ENCODE results near the gene PRKCZ. TPM values are rescaled to one million over a fixed set of nuclear protein-coding genes. Genes with fewer than 3 reads are reported as not detected.

PRKCZ gene
- total RNA-seq, 1 experiment from 2014 or later: 1.9 TPM

DNA sequence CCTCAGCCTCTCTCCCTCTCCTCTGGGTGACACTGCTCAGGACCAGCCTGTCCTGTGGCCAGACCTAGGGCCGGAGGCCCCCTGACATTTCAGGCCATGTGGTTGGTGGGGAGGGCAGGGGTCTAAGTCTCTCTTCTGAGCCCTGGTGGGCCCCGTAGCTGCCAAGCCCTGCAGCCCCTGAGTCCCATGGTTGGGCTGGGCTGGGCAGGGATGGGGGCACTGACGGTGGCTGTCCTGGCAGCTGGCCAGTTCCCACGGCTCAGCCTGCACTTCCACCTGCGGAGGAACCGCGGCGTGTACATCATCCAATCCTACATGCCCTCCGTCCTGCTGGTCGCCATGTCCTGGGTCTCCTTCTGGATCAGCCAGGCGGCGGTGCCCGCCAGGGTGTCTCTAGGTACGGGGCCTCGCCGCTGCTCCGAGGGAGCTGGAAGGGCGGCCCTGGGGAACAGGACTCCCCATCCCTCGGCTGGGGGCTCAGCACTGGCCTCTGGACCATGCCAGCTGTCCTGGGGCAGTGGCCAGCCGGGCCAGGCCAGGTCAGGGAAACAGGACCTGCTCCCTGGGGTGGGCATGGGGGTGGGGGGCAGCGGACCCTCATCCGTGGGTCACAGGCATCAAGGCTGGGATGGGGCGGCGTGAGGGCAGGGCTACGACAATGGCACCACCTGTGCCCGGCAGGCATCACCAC is 21.2 kb upstream of the PRKCZ start:
- H3K27me3 ChIP-seq (replicated peaks; ENCODE audit: insufficient read depth, low read depth, low read length, poor library complexity): no peaks in the 10 kb centered on the region
- TF ChIP-seq, protein P1, sequence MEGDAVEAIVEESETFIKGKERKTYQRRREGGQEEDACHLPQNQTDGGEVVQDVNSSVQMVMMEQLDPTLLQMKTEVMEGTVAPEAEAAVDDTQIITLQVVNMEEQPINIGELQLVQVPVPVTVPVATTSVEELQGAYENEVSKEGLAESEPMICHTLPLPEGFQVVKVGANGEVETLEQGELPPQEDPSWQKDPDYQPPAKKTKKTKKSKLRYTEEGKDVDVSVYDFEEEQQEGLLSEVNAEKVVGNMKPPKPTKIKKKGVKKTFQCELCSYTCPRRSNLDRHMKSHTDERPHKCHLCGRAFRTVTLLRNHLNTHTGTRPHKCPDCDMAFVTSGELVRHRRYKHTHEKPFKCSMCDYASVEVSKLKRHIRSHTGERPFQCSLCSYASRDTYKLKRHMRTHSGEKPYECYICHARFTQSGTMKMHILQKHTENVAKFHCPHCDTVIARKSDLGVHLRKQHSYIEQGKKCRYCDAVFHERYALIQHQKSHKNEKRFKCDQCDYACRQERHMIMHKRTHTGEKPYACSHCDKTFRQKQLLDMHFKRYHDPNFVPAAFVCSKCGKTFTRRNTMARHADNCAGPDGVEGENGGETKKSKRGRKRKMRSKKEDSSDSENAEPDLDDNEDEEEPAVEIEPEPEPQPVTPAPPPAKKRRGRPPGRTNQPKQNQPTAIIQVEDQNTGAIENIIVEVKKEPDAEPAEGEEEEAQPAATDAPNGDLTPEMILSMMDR (conservative IDR thresholded peaks at IDR 0.05; ENCODE audit: low read depth, low read length): no peak
- TF ChIP-seq EZH2 (IDR thresholded peaks at IDR 0.05; ENCODE audit: borderline replicate concordance, low read depth, low read length, poor library complexity, severe bottlenecking): no peak
- intact Hi-C loops (cut with micrococcal nuclease; ENCODE audit: unreplicated experiment): no loop called here
- no peaks in the 10 kb centered on the region for H3K9me3 ChIP-seq (ENCODE audit: low read depth, low read length, poor library complexity, severe bottlenecking)
- no TSS peak for BruUV-seq (replicated peaks)
- H3K4me1 ChIP-seq (ENCODE audit: insufficient read depth, low read length, poor library complexity, severe bottlenecking): no peaks in the 10 kb centered on the region
- CTCF ChIA-PET: no interaction called here
- H3K36me3 ChIP-seq (ENCODE audit: insufficient read depth, low read length, poor library complexity, severe bottlenecking): no peaks in the 10 kb centered on the region
- POLR2A ChIA-PET (ENCODE audit: low non-redundant PET): no interaction called here
- no peak for DNase-seq (ENCODE audit: low spot score)
- no peak overlapping the region for H3K4me3 ChIP-seq (ENCODE audit: low read depth, low read length, poor library complexity, severe bottlenecking)
- no peak overlapping the region for H3K27ac ChIP-seq (ENCODE audit: low read depth, low read length, poor library complexity, severe bottlenecking)

- H3K36me3 ChIP-seq (ENCODE audit: insufficient read depth, low read length, poor library complexity, severe bottlenecking): no peaks in the 10 kb centered on the region
- intact Hi-C loops (cut with micrococcal nuclease; ENCODE audit: unreplicated experiment): no loop called here
- no peak overlapping the region for H3K27ac ChIP-seq (ENCODE audit: low read depth, low read length, poor library complexity, severe bottlenecking)
- no peaks in the 10 kb centered on the region for H3K9me3 ChIP-seq (ENCODE audit: low read depth, low read length, poor library complexity, severe bottlenecking)
- CTCF ChIA-PET: no interaction called here
- H3K4me3 ChIP-seq (ENCODE audit: low read depth, low read length, poor library complexity, severe bottlenecking): no peak overlapping the region
- H3K27me3 ChIP-seq (replicated peaks; ENCODE audit: insufficient read depth, low read depth, low read length, poor library complexity): no peaks in the 10 kb centered on the region
- BruUV-seq (replicated peaks): no TSS peak
- no peaks in the 10 kb centered on the region for H3K4me1 ChIP-seq (ENCODE audit: insufficient read depth, low read length, poor library complexity, severe bottlenecking)
- DNase-seq (ENCODE audit: low spot score): no peak
- TF ChIP-seq, protein P1 (conservative IDR thresholded peaks at IDR 0.05; ENCODE audit: low read depth, low read length): no peak
- no peak for TF ChIP-seq EZH2 (IDR thresholded peaks at IDR 0.05; ENCODE audit: borderline replicate concordance, low read depth, low read length, poor library complexity, severe bottlenecking)
- POLR2A ChIA-PET (ENCODE audit: low non-redundant PET): no interaction called here
Measured at GRCh38 chr1:2029561-2029960, 20.6 kb upstream of the PRKCZ start.

DNA sequence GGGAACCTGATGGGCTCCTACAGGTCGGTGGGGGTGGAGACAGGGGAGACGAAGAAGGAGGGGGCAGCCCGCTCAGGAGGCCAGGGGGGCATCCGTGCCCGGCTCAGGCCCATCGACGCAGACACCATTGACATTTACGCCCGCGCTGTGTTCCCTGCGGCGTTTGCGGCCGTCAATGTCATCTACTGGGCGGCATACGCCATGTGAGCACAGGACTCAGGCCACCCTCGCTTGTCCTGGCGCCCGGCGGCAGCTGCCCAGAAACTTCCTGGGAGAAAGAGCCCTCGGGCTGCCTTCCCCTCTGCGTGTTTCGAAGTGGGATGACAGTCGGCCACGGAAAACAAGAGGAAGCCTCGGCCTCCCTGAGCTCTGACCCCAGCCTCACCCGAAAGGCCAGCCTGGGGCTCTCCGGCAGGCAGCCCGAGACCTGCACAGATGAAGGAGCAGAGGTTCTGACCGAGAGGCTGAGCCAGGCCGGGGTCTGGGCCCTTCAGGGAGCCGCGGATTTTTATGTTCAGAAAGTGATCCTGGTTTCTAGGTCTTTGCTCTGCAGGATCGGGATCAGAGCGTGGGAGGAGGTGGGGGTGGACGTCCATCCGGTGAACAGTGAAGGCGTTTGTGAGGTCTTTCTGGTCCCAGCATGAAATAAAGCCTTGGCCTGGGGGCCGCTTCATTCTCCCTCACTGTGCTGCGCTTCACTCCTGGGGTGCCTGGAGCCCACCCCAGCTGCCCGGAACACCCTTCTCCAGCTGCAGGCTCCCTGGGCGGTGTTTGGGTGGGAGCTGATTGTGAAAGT is 19.9 kb upstream of the PRKCZ start:
- H3K27me3 ChIP-seq (replicated peaks; ENCODE audit: insufficient read depth, low read depth, low read length, poor library complexity): no peaks in the 10 kb centered on the region
- intact Hi-C loops (cut with micrococcal nuclease; ENCODE audit: unreplicated experiment): no loop called here

More for the DNA sequence above, 19.9 kb upstream of the PRKCZ start:
- Histone ChIP-seq H3K9me3 (ENCODE audit: low read depth, low read length, poor library complexity, severe bottlenecking) (no peaks in the 10 kb centered on the region), H3K36me3 (ENCODE audit: insufficient read depth, low read length, poor library complexity, severe bottlenecking) (no peaks in the 10 kb centered on the region), H3K4me1 (ENCODE audit: insufficient read depth, low read length, poor library complexity, severe bottlenecking) (no peaks in the 10 kb centered on the region), H3K4me3 (ENCODE audit: low read depth, low read length, poor library complexity, severe bottlenecking) (no peak overlapping the region), H3K27ac (ENCODE audit: low read depth, low read length, poor library complexity, severe bottlenecking) (no peak overlapping the region)
- no peak for DNase-seq (ENCODE audit: low spot score)
- ChIA-PET CTCF (no interaction called here), POLR2A (ENCODE audit: low non-redundant PET) (no interaction called here)
- TF ChIP-seq, protein P1 (conservative IDR thresholded peaks at IDR 0.05; ENCODE audit: low read depth, low read length): no peak
- no peak for TF ChIP-seq EZH2 (IDR thresholded peaks at IDR 0.05; ENCODE audit: borderline replicate concordance, low read depth, low read length, poor library complexity, severe bottlenecking)
- no TSS peak for BruUV-seq (replicated peaks)
